Measurements from ENCODE around the gene BCAT1. TPM values are rescaled to one million over a fixed set of nuclear protein-coding genes. Genes with fewer than 3 reads are reported as not detected.

The BCAT1 gene
- total and polyA plus RNA-seq, 2 donors (not counting 1 experiment from before 2014, with no cell fraction given): 0.33 to 9.6 TPM

DNA sequence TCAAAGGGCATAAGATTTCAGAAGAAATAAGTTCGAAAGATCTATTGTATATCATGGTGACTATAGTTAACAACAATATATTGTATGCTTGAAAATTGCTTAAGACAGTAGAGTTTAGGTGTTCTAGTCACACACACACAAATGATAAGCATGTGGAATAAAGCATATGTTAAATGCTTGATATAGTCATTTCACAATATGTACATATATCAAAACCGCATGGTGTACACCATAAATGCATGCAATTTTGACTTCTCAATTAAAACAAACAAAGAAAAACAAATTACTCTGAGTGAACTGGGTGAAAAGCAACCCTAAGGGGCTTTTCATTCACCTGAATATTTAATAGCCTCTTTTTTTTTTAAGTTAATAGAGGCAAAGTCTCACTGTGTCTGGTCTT is 40.3 kb upstream of the BCAT1 start:
- no peak overlapping the region for H2AFZ ChIP-seq (ENCODE audit: insufficient read depth, low read depth, low read length, poor library complexity, severe bottlenecking)
- TF ChIP-seq EZH2 (IDR thresholded peaks at IDR 0.05; ENCODE audit: borderline replicate concordance, insufficient read depth, low read depth, low read length, poor library complexity, severe bottlenecking) (no peak), CTCF (IDR thresholded peaks at IDR 0.05) (no peak)
- ATAC-seq (ENCODE audit: low read depth) (no peak), DNase-seq (no peak)
- POLR2A ChIA-PET: no interaction called here
- H3K4me2 ChIP-seq (replicated peaks; ENCODE audit: low read depth, low read length, poor library complexity, severe bottlenecking): no peak overlapping the region
- intact Hi-C loops (cut with micrococcal nuclease): no loop called here
- H3K36me3 ChIP-seq (replicated peaks in 1 of 2; ENCODE audit: control extremely low read depth in 1 of 2, control insufficient read depth in 1 of 2, extremely low read depth in 1 of 2, insufficient read depth in 2 of 2, low read length in 1 of 2): no peaks in the 10 kb centered on the region
- peaks cover 14 to 16% of the 10 kb centered on the region in 2 donors for H3K4me1 ChIP-seq (ENCODE audit: control insufficient read depth in 2 of 2, insufficient read depth in 2 of 2, low read length in 2 of 2)
- H3K79me2 ChIP-seq (ENCODE audit: control insufficient read depth, insufficient read depth, low read length): peaks cover 22% of the 10 kb centered on the region
- whole genome bisulfite sequencing (ENCODE audit: insufficient coverage): no CpG with 5 or more reads among the region's 2 CpGs
- no peaks in the 10 kb centered on the region for H3K27me3 ChIP-seq (replicated peaks in 1 of 4; ENCODE audit: control extremely low read depth in 1 of 4, control insufficient read depth in 3 of 4, insufficient read depth in 4 of 4, low read length in 3 of 4)
- H4K20me1 ChIP-seq (ENCODE audit: control insufficient read depth, insufficient read depth, low read length, poor library complexity, severe bottlenecking): no peaks in the 10 kb centered on the region
- Mint-ChIP-seq H3K27me3 (no peaks in the 10 kb centered on the region), H3K4me1 (peaks cover 19% of the 10 kb centered on the region), H3K9me3 (ENCODE audit: insufficient read depth) (no peaks in the 10 kb centered on the region), H3K4me3 (no peak overlapping the region), H3K27ac (no peak overlapping the region)
- H3K9ac ChIP-seq (ENCODE audit: low read length): no peak overlapping the region
- CTCF ChIA-PET: interaction anchor here (0.8 to 2.2 kb wide), 3 partner anchors 9 to 142 kb away, joined by 3 to 6 read pairs (median 5); no protein-coding TSS in a partner anchor
- H3K27ac ChIP-seq (ENCODE audit: low read length in 2 of 2): no peak overlapping the region
- H3K9me3 ChIP-seq (ENCODE audit: control extremely low read depth in 1 of 3, control insufficient read depth in 2 of 3, insufficient read depth in 1 of 3, low read length in 2 of 3): peaks cover 0 to 6% (median 2%) of the 10 kb centered on the region in 3 donors
- no peak overlapping the region for H3K4me3 ChIP-seq (ENCODE audit: control extremely low read depth in 1 of 5, extremely low read depth in 1 of 5, insufficient read depth in 1 of 5, low read depth in 2 of 5, low read length in 4 of 5)

- Mint-ChIP-seq H3K9me3 (ENCODE audit: insufficient read depth) (peaks cover 8% of the 10 kb centered on the region), H3K27ac (no peak overlapping the region), H3K4me1 (no peaks in the 10 kb centered on the region), H3K27me3 (no peaks in the 10 kb centered on the region), H3K4me3 (no peak overlapping the region)
- Histone ChIP-seq H3K9me3 (ENCODE audit: control extremely low read depth in 1 of 3, control insufficient read depth in 2 of 3, insufficient read depth in 1 of 3, low read length in 2 of 3) (peaks cover 6 to 13% (median 7%) of the 10 kb centered on the region in 3 donors), H3K79me2 (ENCODE audit: control insufficient read depth, insufficient read depth, low read length) (no peaks in the 10 kb centered on the region), H3K9ac (ENCODE audit: low read length) (no peak overlapping the region), H3K4me3 (ENCODE audit: control extremely low read depth in 1 of 5, extremely low read depth in 1 of 5, insufficient read depth in 1 of 5, low read depth in 2 of 5, low read length in 4 of 5) (no peak overlapping the region), H3K27ac (ENCODE audit: low read length in 2 of 2) (no peak overlapping the region), H3K4me2 (replicated peaks; ENCODE audit: low read depth, low read length, poor library complexity, severe bottlenecking) (no peak overlapping the region), H2AFZ (ENCODE audit: insufficient read depth, low read depth, low read length, poor library complexity, severe bottlenecking) (no peak overlapping the region), H3K36me3 (replicated peaks in 1 of 2; ENCODE audit: control extremely low read depth in 1 of 2, control insufficient read depth in 1 of 2, extremely low read depth in 1 of 2, insufficient read depth in 2 of 2, low read length in 1 of 2) (no peaks in the 10 kb centered on the region), H3K4me1 (ENCODE audit: control insufficient read depth in 2 of 2, insufficient read depth in 2 of 2, low read length in 2 of 2) (peaks cover 0 to 7% of the 10 kb centered on the region in 2 donors), H3K27me3 (replicated peaks in 1 of 4; ENCODE audit: control extremely low read depth in 1 of 4, control insufficient read depth in 3 of 4, insufficient read depth in 4 of 4, low read length in 3 of 4) (no peaks in the 10 kb centered on the region), H4K20me1 (ENCODE audit: control insufficient read depth, insufficient read depth, low read length, poor library complexity, severe bottlenecking) (no peaks in the 10 kb centered on the region)
- ChIA-PET POLR2A (no interaction called here), CTCF (interaction anchor here (1.0 to 1.2 kb wide), 2 partner anchors 9 to 173 kb away, joined by 4 to 7 read pairs; no protein-coding TSS in a partner anchor)
- DNase-seq (no peak), ATAC-seq (ENCODE audit: low read depth) (no peak)
- WGBS (ENCODE audit: insufficient coverage): no CpG with 5 or more reads among the region's 1 CpG
- TF ChIP-seq EZH2 (IDR thresholded peaks at IDR 0.05; ENCODE audit: borderline replicate concordance, insufficient read depth, low read depth, low read length, poor library complexity, severe bottlenecking) (no peak), CTCF (IDR thresholded peaks at IDR 0.05) (no peak)
- intact Hi-C loops (cut with micrococcal nuclease): no loop called here
Observed at GRCh38 chr12:24982250-24982649, 33.3 kb upstream of the BCAT1 start.

All from B cell (primary cell).